Osteoblast (primary cell): Measurements from ENCODE around the gene KCTD13. TPM values are rescaled to one million over a fixed set of nuclear protein-coding genes. Genes with fewer than 3 reads are reported as not detected.
A peak's percentile ranks its signal among the peaks of the same experiment; 100 is the strongest.

Source experiments
- DNase-seq: peaks from one replicate; pipeline ENCODE4 v3.0.0; 2011; ENCODE audit warnings: low spot score, mixed read lengths; ENCODE audit not compliant: insufficient read length; ENCODE audit errors: missing footprints
- H2AFZ ChIP-seq: 2 replicates; pipeline ENCODE4 v1.6.0; 2011; ENCODE audit warnings: mild to moderate bottlenecking, low read length
- H3K27ac ChIP-seq: 2 replicates; pipeline ENCODE4 v1.5.1; 2011; ENCODE audit warnings: mild to moderate bottlenecking, low read depth, low read length, moderate library complexity
- H3K27me3 ChIP-seq: 2 replicates; pipeline ENCODE4 v1.6.0; 2012; ENCODE audit warnings: mild to moderate bottlenecking, control low read depth, inconsistent platforms, low read length, moderate library complexity; ENCODE audit not compliant: insufficient read depth
- H3K36me3 ChIP-seq: 2 replicates; pipeline ENCODE4 v1.5.1; 2011; ENCODE audit warnings: mild to moderate bottlenecking, low read length, control low read depth, moderate library complexity; ENCODE audit not compliant: insufficient read depth
- H3K4me1 ChIP-seq: 2 replicates; pipeline ENCODE4 v1.5.1; 2011; ENCODE audit warnings: mild to moderate bottlenecking, low read length, control low read depth, moderate library complexity; ENCODE audit not compliant: insufficient read depth
- H3K4me2 ChIP-seq: 2 replicates; pipeline ENCODE4 v1.6.0; 2011; ENCODE audit warnings: mild to moderate bottlenecking, low read length; ENCODE audit not compliant: insufficient read depth
- H3K4me3 ChIP-seq: fragments of 200-600 bp; sonication (generic); 3 replicates; pipeline ENCODE4 v1.5.1; 2012; ENCODE audit warnings: mild to moderate bottlenecking, low read length, inconsistent platforms; ENCODE audit not compliant: insufficient read depth
- H3K79me2 ChIP-seq: 2 replicates; pipeline ENCODE4 v1.6.0; 2012; ENCODE audit warnings: mild to moderate bottlenecking, low read length, control low read depth, inconsistent platforms; ENCODE audit not compliant: insufficient read depth
- H3K9me3 ChIP-seq: 2 replicates; pipeline ENCODE4 v1.5.1; 2011; ENCODE audit warnings: low read depth, low read length, control low read depth
- H4K20me1 ChIP-seq: 2 replicates; pipeline ENCODE4 v1.6.0; 2012; ENCODE audit warnings: mild to moderate bottlenecking, low read length, control low read depth; ENCODE audit not compliant: insufficient read depth
- CTCF ChIP-seq: IDR thresholded peaks from 2 replicates; pipeline ENCODE4 v1.5.1; 2011; ENCODE audit warnings: mild to moderate bottlenecking, low read depth, low read length, moderate library complexity; ENCODE audit errors: extremely low read depth
- total RNA-seq: library from RNA; depleted of rRNA; stranded (reverse); fragments of >200 nt; gene quantifications from 2 replicates; pipeline ENCODE4 v1.2.3, GENCODE V29; 2012

Gene KCTD13
- total RNA-seq, 1 donor, result 11.9 TPM

GRCh38 chr16:29876594-29877249 lies 49.3 kb downstream of the KCTD13 start:
- H3K27ac ChIP-seq, result no peak overlapping the region
- no peaks in the 10 kb centered on the region for H3K79me2 ChIP-seq
- no peaks in the 10 kb centered on the region for H3K4me1 ChIP-seq
- peak; percentile 86 for DNase-seq
- H2AFZ ChIP-seq, result peak overlapping the region; percentile 59
- H3K9me3 ChIP-seq, result no peaks in the 10 kb centered on the region
- peak overlapping the region; percentile 43 for H3K4me3 ChIP-seq
- H3K27me3 ChIP-seq, result peaks cover 28% of the 10 kb centered on the region
- H3K36me3 ChIP-seq, result no peaks in the 10 kb centered on the region
- no peaks in the 10 kb centered on the region for H4K20me1 ChIP-seq
- H3K4me2 ChIP-seq, result peak overlapping the region; percentile 67
- no peak for TF ChIP-seq CTCF

DNA sequence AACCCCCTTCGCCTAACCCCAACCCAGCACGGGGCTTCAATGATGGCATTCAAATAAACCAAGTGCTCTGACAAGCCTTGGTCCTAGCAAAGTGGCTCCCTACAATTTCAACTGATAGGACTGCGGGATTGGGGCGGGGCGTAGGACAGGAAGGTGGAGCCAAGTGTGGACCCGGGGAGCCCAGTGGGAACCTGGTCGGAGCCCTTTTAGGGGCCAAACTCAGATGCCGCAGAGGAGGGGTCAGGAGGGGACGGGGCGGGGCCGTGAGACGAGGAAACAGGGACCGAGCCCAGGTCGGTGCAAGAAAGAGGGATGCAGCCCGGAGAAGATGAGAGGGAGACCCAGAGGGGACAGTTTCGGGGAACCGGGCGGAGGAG lies 49.8 kb downstream of the KCTD13 start:
- H3K79me2 ChIP-seq, result no peaks in the 10 kb centered on the region

GRCh38 chr16:29875206-29875605 lies 50.8 kb downstream of the KCTD13 start:
- DNase-seq, result peak; percentile 43
- no peak for TF ChIP-seq CTCF
- peaks cover 28% of the 10 kb centered on the region for H3K27me3 ChIP-seq
- H3K4me3 ChIP-seq, result no peak overlapping the region
- H3K27ac ChIP-seq, result no peak overlapping the region
- no peak overlapping the region for H3K4me2 ChIP-seq
- H4K20me1 ChIP-seq, result no peaks in the 10 kb centered on the region
- H2AFZ ChIP-seq, result no peak overlapping the region
- no peaks in the 10 kb centered on the region for H3K36me3 ChIP-seq
- H3K79me2 ChIP-seq, result no peaks in the 10 kb centered on the region
- no peaks in the 10 kb centered on the region for H3K4me1 ChIP-seq
- H3K9me3 ChIP-seq, result no peaks in the 10 kb centered on the region

More for the DNA sequence above, 49.8 kb downstream of the KCTD13 start:
- H3K36me3 ChIP-seq, result no peaks in the 10 kb centered on the region
- H3K27me3 ChIP-seq, result peaks cover 28% of the 10 kb centered on the region
- no peak for TF ChIP-seq CTCF
- H3K9me3 ChIP-seq, result no peaks in the 10 kb centered on the region
- no peak overlapping the region for H2AFZ ChIP-seq
- peak; percentile 67 for DNase-seq
- peak overlapping the region; percentile 67 for H3K4me2 ChIP-seq
- peak overlapping the region; percentile 43 for H3K4me3 ChIP-seq
- no peaks in the 10 kb centered on the region for H3K4me1 ChIP-seq
- H3K27ac ChIP-seq, result no peak overlapping the region
- H4K20me1 ChIP-seq, result no peaks in the 10 kb centered on the region

DNA sequence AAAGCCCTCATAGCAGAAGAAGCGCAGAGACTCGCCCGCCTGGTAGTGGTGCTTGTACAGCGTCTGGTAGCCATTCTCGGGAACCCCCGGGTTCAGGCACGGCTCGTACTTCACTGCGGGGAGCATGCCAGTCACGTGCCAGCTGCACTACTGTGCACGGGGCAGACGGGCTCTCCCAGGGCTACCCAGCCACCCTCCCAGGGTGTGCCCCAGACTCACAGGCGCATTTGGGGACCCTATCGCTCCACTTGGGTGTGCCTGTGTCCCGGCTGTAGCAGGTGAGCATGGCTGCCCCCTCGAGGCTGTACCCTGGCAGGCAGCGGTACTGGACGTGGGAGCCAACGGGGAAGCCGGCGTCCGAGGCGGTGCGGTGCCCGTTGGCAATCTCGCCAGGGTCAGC lies 52.7 kb downstream of the KCTD13 start:
- peak; percentile 29 for DNase-seq
- Histone ChIP-seq H3K4me2 (no peak overlapping the region), H3K36me3 (no peaks in the 10 kb centered on the region), H3K4me1 (no peaks in the 10 kb centered on the region), H3K27me3 (peaks cover 28% of the 10 kb centered on the region), H3K9me3 (no peaks in the 10 kb centered on the region), H3K79me2 (no peaks in the 10 kb centered on the region), H2AFZ (no peak overlapping the region), H3K4me3 (no peak overlapping the region), H3K27ac (no peak overlapping the region), H4K20me1 (no peaks in the 10 kb centered on the region)
- no peak for TF ChIP-seq CTCF
